Amniotic epithelial cell (primary cell): ENCODE measurements around the gene PXMP2.

Experiments
- DNase-seq: peaks from one replicate; pipeline ENCODE4 v3.0.0-alpha.2; 2010; ENCODE audit warnings: low read depth

The PXMP2 gene

DNA sequence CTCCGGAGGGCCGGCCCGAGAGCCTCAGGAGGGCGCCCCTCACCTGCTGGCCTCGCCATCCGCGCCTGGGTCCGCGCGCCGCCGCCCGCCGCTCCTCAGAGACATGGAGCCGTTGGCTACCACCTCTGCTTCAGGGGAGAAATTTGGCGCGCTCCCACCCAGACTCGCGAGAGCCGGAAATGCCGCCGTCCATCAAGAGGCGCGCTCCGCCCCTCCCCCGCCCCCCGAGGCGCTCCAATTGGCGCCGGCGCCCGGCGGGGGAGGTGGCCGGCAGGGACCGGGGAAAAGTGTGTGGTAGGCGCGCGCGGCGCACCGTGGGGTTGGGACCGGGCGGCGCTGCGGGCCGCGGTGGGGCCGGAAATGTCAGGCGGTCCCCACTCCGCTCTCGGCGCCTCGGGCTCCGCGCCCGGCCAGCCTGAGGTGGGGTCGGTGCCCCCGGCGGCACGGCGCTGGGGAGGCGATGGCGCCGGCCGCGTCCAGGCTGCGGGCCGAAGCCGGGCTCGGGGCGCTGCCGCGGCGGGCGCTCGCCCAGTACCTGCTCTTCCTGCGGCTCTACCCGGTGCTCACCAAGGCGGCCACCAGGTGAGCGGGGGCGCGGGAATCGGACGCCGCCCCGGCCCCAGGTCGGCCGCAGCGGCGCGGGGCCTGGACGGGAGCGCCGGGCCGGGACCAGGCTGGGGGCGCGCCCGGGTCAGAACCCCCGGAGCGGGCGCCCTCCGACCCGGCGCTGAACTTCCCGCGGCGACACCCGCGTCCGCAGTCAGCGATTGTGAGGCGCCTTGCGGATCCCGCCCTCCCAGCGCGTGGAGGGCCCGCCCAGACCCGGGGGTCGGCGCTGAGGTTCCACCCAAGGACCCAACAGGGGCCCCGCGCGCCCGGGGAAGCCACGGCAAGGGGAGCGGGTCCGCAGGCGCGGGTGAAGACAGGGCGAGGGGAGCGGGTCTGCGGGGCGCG lies at the start of gene PXMP2, which contains the start of gene POLE:
Gene PXMP2, plus strand, starts transcription at position 377 of the 954 bp plus-strand sequence. Its CDS starts 84 bp downstream, at position 461.
Gene POLE, minus strand, starts transcription at position 132 of the 954 bp plus-strand sequence. Its CDS starts 27 bp downstream, at position 105.
- DNase-seq, result peak; percentile 89

DNA sequence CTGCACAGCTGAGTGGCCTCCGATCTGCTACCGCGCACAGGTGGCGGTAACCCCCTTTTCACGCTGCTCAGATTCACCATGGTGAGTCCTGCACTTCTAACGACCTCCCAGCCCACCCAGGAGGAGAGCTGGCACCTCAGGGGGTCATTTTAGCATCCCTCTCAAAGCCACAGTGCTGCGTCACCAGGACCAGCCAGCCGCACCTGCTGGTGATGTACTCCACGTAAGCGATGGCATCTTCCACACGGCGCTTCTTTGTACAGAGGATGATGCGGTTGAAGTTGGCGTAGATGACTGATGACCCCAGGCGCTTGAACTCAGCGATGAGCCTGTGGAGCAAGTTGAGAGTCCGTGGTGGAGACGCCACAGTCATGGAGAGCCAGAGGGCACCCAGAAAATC lies 49.6 kb upstream of the PXMP2 start:
- DNase-seq, result no peak

DNA sequence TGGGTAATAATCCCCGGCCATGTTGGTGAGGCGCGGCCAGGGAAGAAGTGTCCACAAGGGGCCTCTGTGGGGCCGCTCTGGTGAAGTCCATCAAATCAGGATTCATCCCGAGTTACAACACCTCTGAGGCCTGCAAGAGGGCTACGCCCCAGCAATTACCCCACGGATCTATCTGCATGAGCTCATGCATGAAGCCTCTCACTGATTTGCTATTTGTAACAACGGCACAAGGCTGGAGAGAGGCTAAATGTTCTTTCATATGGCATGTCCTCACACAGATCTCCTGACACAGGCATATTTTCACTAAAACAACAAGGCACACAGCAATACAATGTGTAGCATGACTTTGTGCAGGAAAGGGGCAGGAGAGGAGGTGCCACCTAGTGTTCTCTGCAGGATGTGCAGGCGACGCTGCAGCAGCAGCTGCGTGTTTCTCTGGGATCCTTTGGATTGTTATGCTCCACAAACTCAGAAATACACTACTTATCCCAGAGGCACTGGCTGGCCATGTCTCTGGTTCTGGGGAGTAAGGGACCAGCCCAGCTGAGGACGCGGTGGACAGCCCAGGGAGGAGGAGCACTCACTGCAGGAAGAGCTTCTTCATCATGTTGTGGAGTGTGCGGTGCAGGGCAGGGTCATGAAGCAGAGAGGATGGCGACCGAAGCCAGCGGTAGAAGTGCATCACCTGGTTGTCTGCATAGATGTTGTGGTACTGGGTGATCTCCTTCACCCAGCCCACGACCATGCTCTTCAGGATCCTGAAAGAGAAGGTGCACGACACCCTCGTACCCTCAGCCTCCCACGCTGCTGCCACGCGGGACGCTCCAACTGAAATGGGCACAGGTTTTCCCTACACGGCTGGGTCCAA lies 48.6 kb upstream of the PXMP2 start:
- peak; percentile 98 for DNase-seq

DNA sequence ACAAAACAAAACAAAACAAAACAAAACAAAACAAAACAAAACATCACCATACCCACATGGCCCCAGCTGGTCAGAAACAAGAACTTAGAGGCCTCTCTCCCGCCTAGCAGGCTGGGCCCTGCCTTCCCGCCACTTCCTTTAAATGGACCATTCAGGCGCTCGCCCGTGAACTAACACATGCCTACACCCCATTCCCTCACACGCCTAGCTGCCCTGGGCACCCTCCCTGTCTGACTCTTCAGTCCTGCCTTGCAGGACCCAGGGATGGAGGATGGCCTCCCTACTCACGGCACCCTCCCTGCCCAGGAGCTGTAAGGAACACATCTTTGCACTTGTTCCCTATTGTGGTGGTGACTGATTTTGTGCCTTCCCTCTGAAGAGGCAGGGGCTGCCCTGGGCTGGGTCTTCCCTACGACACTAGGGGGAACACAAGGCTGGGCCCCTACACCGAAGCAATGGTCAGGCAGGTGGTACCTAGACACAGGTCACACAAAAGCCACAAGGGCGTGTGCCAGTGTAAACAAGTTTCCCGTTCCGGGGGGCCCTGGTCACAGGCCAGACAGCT lies 47.3 kb upstream of the PXMP2 start:
- no peak for DNase-seq

DNA sequence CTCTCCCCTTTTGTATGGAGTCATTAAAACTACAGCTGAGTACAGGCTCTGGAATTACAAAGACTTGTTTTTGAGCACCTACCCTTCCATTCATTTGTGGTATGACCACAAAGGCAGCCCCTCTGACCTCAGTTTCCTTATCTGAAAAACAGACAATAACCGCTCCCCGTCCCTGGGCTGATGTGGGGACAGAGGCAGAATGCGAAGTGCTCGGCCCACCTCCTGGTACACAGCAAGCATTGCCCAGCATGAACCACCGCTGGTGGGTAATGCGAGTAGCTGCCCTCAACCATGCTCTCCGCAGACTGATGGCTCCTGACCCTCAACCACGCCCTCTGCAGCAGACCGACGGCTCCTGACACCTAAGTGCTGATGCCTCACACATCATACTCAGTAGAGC lies 46.5 kb upstream of the PXMP2 start:
- DNase-seq, result no peak

DNA sequence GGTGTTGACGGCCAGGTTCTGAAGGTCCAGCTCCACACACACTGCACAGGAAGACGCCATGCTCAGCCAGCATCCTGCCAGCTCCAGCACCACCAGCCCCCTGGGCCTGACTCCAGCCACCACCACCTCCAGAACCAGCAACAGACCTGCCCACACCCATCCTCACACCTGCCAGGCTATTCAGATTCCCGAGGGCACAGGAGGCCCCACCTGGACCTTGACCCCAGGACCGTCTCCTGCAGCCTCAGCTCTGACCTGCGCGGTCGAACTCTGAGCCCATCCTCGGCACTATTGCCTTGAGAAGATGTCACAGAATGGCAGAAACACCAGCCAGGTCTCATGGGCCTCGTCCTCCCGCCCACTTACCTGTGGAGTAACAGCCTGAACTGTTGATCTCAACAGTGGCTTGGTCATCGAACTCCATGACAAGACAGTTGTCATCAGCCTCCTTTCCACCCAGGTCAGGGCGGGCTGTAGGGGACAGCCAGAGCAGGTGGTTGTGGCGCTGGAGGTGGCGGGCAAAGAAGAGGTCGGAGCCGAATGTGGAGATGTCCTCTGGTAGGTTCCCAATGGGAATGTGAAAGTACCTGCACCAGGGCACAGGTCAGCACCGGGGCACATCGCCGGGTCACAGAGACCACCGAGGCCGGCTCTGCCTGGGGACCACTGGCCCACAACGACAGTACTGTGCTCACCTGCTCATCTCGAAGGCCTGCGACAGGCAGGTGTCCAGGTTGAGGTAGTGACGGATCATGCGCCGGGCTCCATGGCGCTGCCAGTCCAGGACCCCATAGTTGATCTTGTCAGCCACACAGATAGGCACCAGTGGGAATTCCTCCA lies 45.4 kb upstream of the PXMP2 start:
- no peak for DNase-seq

DNA sequence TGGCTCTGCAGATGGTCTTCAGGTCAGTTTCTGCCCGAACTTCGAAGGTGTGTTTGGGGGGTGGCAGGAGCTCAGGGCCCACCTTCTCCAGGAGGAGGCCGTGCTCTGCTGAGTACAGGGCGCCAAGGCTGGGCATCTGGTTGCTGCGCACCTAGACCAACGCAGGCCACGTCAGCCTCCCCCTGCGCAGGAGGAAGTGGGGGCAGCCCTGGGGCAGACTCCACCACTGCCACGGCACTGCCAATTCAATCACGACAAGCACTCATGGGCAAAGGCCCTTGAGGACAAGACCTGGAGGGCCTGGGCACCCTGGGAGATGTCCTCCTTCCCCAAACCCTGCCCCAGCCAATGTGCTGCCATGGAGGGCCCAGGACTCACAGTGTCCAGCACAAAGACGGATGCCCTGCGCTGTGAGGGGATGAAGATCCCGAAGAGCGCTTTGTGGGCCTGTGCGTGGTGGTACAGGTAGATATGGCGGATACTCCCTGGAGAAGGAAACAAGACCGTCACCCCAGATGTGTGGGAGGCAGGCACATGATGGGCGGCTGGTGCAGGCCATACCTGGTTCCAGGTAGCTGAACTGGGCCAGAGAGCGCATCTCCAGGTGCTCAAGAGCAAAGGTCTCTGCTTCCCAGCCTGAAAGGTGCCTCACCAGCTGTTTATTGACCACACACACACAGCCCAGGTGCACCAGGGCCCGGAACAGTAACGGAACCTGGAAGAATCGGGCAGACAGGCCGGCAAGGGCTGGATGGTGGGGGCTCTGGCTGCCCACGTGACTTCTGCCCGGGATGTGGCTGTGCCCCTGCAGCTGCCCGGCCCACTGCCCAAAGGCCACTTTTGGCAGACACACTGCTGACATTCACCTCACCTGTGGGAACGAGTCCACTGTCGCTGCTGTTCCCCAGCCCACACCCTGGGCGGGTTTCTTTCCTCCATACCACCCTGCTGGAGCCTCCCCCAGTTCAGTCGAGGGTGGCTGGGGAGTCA lies 44.2 kb upstream of the PXMP2 start:
- DNase-seq, result no peak

DNA sequence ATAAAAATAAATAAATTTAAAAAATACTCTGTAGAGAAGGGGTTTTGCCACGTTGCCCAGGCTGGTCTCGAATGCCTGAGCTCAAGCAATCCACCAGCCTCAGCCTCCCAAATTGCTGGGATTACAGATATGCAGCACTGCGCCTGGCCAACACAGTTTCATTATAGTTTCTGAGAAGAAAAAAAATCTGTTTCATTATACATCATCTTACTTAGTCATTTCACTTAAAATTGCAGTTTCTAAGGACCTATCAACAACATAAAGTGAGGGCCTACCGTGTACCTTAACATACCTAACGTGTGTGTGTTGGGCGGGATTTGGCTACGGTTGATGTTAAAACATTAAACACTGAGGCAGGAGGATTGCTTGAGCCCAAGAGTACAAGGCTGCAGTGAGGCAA lies 40.5 kb upstream of the PXMP2 start:
- DNase-seq, result no peak

DNA sequence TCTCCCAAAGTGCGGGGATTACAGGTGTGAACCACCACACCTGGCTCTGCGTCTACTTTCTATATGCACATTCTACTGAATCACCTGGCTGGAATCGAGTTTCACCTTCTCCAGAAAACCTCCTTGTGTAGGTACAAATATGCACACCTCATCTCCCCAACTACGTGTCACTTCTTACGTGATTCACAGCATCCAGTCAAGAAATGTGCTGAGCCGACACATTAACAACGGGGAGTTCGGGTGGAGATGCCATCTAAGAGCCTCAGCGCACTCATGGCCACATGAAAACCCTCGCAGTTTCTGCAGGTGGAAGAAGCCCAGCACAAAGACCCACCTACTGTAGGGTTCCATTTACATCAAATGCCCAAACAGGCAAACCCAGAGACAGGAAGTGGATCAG lies 39.5 kb upstream of the PXMP2 start:
- DNase-seq, result no peak

DNA sequence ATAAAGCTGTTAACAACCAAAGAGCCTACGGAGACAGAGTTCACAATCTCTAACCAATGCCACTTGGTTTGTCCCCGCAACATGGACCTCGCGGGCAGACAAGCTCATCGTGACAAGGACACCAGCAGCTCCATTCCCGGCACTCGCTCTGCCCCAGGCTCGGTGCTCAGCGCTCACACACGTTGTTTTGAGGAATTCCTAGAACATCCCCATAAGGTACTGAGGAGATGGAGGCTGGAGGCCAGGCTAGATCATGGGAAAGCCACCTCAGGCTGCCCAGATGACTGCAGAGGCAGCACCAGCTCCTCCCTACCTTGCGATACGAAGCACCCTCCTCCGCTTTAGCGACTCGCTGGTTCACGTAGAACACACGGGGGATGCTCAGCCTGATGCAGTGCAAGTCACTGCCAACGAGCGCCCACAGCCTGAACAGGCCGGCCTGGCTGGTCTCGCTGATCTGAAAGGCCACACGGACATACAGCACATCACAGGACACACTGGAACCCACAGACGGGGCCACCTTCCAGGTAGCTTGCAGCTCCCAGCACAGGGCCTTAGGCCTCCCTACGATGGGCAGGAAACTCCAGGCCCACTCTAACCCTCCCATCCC lies 38.7 kb upstream of the PXMP2 start:
- no peak for DNase-seq

DNA sequence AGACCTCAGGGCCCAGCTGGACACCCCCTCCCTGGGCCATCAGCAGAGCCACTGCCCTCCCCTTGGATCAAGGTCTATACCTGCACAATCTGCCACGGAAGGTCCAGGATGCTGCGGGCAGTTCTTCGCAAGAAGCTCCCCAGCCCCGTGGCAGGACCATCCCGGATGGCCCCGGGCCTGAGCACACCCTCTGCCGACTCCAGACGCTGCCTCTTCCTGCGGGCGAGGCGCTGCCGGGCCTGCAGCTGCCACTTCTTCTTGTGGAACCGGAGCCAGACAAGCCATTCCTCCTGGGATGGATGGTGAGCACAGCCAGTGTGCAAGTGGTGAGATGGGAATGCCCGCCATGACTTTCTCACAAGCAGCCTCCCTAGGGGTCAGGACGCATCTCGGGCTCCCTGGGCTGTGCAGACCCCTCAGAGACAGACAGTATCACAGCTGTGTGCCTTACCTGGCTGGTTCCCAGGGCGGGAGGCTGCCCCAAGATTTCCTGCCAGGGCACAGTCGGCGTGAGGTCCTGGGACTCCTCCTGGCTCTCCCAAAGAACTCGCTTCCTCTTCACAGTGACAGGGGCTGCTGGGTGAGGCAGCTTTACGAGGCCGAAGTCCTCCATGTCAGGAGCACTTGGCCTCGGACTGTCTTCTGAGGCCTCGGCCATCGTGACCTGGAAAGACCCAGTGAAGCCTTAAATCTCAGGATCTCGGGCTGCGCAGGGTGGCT lies 38.0 kb upstream of the PXMP2 start:
- DNase-seq, result no peak

DNA sequence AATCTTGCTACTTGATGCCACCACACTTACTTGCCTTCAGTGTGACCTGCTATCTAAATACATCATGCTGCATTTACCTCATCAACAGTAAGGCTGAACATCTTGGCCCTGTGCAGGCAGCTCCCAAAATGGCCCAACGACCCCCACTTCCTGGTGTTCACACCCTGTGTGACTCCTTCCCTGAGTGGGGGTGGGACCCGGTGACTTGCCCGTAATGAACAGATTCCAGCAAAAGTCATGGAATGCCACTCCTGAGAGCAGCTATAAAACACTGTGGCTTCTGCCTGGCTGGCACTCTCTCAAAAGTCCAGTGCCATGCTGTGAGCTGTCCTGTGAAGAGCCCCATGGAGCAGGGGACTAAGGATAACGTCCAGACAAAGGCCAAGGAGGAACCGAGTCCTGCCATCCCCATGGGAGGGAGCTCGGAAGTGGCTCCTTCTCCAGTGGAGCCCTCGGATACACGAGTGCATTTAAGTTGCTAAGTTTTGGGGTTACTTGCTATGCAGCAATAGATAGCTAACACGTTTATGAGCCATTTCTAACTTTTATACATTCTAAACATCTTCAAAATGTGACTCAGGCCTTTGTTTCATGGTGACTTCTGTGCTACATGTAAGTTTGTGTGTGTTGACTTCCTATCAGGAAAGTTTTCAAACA lies 35.8 kb upstream of the PXMP2 start:
- DNase-seq, result no peak

DNA sequence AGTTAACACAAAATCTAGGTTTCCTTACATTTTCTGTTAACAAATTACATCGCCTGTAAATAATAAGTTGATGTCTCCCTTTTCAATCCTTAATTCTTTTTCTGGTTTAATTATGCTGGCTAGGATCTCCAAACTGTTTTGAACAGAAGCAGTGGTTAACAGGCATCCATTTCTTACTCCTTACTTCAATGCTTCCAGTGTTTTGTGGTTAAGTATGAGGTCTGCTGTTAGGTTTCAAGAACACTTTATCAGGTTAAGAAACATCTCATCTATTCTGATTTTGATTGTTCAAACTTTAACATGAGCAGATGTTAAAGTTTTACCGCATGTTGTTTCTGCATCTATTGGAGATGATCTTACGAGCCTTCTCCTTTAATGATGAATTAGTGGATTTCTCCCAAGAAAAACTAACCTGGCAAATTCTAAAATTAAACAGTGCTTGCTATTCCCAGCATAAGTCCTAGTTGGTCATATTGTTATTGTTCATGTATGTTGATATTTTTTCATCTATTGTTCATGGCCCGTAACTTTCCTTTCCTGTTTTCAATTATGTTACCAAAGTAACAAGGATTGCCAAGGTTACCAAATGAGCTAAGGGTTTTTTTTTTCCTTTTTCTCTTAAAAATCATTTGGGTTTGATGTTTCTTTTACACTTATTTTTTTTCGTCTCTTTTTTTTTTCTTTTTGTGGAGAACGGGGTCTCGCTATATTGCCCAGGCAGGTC lies 33.7 kb upstream of the PXMP2 start:
- DNase-seq, result peak; percentile 16

DNA sequence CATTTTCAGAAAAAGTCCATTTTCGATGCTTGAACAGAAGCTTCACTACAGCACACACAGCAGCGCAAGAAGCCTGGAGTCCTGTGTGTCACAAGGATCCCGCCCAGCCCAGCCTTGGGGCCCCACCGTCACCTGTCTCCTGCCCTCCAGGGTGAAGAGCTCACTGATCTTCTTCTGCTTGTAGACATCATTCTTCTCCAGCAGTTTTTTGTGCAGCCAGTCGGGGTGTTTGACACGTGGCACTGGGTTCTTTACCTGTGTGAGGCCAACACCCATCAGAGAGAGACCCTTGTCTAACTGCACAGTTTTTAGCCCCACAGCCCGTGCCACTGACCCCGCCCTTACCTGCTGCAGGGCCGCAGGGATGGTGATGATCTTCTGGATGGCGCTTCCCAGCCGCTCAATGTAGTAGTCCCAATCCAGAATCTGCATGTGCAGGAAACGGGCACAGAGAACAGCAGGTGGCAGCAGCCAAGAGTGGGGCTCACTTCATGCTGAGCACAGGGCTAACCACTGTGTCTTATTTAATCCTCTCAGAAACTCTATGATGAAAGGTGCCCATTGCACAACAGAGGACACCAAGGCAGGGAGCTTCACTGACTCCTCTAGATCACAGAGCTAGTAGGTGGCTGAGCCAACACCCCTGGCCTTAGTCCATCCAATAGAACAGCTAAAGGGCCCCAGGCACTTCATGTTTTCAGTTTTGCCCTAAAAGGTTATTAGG lies 30.2 kb upstream of the PXMP2 start:
- peak; percentile 34 for DNase-seq

DNA sequence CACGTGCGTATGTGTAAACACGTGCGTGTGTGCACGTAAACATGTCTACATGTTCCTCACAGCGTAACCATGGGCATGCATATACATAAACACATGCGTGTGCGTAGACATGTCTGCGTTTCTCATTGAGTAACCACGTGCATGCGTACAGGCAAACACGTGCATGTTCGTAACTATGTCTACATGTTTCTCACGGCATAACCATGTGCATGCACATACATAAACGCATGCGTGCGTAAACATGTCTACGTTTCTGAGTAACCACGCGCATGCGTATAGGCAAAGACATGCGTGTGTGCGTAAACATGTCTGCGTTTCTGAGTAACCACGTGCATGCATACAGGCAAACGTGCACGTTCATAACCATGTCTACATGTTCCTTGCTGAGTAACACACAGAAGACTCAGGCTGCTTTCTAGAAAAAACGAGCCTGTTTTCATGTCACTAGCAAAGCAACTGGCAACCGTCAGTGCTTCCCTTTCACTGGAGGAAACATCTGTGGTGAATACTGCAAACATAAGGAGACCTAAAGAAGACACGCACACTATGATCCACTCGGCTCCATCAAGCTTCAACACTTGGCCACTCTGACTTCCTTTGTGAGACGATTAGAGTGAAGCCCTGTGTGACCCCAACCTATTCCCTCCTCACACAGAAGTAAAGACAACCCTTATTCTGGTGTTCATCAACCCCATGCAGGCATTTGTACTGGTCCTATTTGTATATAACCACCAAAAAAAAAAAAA lies 29.1 kb upstream of the PXMP2 start:
- no peak for DNase-seq

DNA sequence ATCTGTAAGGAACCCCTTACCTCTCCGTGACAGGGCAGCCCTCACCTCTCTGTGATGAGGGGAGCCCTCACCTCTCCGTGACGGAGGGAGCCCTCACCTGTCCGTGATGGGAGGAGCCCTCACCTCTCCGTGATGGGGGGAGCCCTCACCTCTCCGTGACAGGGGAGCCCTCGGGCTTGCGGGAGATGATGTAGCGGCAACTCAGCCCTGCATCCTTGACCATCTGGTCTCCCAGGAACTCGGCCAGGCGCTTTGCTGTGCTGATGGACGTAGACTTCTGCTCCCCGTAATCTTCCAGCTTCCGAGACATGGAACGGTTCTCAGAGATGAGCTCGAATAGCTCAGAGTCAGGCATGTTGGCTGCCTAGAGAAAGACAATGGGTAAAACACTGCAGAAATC lies 28.2 kb upstream of the PXMP2 start:
- DNase-seq, result no peak

DNA sequence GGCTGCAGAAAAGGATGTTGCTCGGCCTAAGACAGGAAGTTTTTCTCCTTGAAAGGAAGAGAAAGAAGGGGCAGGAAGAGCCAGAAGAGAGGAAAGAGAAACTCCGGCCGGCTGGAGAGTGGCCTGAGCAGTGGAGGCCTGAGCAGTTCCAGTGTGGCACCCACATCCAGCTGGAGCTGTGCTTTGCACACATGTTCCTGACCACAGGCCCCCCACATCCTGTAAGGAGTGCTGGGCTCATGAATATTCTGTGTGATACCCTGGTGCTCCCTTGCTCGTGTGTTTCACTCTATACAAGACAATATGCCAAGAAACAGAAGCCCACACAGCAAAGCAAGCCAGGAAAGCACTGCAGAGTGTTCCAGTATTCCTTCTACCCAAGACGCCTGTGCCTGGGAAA lies 27.3 kb upstream of the PXMP2 start:
- no peak for DNase-seq
